ENCODE data around the gene GRM4.

GRCh38 chr6:34055223-34055933 is 90.5 kb downstream of the GRM4 start:
- TF ChIP-seq HNF4G (IDR thresholded peaks at IDR 0.05) (no peak), CTCF (IDR thresholded peaks at IDR 0.05; ENCODE audit: low read depth, low read length, missing input control) (peak; percentile 59), TAF1 (conservative IDR thresholded peaks at IDR 0.05) (no peak), SP1 (IDR thresholded peaks at IDR 0.05) (no peak), YY1 (IDR thresholded peaks at IDR 0.05) (no peak), RAD21 (IDR thresholded peaks at IDR 0.05) (peak; percentile 51 to 73), EGR1 (IDR thresholded peaks at IDR 0.05; ENCODE audit: low read depth in 2 of 2) (no peak)
- TF ChIP-seq, protein P1, sequence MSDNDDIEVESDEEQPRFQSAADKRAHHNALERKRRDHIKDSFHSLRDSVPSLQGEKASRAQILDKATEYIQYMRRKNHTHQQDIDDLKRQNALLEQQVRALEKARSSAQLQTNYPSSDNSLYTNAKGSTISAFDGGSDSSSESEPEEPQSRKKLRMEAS (IDR thresholded peaks at IDR 0.05): no peak
- TF ChIP-seq, protein P2, sequence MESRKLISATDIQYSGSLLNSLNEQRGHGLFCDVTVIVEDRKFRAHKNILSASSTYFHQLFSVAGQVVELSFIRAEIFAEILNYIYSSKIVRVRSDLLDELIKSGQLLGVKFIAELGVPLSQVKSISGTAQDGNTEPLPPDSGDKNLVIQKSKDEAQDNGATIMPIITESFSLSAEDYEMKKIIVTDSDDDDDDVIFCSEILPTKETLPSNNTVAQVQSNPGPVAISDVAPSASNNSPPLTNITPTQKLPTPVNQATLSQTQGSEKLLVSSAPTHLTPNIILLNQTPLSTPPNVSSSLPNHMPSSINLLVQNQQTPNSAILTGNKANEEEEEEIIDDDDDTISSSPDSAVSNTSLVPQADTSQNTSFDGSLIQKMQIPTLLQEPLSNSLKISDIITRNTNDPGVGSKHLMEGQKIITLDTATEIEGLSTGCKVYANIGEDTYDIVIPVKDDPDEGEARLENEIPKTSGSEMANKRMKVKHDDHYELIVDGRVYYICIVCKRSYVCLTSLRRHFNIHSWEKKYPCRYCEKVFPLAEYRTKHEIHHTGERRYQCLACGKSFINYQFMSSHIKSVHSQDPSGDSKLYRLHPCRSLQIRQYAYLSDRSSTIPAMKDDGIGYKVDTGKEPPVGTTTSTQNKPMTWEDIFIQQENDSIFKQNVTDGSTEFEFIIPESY (IDR thresholded peaks at IDR 0.05): no peak
- TF ChIP-seq, protein P3, sequence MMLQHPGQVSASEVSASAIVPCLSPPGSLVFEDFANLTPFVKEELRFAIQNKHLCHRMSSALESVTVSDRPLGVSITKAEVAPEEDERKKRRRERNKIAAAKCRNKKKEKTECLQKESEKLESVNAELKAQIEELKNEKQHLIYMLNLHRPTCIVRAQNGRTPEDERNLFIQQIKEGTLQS (IDR thresholded peaks at IDR 0.05): no peak
- TF ChIP-seq, protein P4, sequence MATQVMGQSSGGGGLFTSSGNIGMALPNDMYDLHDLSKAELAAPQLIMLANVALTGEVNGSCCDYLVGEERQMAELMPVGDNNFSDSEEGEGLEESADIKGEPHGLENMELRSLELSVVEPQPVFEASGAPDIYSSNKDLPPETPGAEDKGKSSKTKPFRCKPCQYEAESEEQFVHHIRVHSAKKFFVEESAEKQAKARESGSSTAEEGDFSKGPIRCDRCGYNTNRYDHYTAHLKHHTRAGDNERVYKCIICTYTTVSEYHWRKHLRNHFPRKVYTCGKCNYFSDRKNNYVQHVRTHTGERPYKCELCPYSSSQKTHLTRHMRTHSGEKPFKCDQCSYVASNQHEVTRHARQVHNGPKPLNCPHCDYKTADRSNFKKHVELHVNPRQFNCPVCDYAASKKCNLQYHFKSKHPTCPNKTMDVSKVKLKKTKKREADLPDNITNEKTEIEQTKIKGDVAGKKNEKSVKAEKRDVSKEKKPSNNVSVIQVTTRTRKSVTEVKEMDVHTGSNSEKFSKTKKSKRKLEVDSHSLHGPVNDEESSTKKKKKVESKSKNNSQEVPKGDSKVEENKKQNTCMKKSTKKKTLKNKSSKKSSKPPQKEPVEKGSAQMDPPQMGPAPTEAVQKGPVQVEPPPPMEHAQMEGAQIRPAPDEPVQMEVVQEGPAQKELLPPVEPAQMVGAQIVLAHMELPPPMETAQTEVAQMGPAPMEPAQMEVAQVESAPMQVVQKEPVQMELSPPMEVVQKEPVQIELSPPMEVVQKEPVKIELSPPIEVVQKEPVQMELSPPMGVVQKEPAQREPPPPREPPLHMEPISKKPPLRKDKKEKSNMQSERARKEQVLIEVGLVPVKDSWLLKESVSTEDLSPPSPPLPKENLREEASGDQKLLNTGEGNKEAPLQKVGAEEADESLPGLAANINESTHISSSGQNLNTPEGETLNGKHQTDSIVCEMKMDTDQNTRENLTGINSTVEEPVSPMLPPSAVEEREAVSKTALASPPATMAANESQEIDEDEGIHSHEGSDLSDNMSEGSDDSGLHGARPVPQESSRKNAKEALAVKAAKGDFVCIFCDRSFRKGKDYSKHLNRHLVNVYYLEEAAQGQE (IDR thresholded peaks at IDR 0.05): no peak
